Naive thymus-derived CD4-positive, alpha-beta T cell (primary cell): ENCODE results near the gene MYH10. TPM values are rescaled to one million over a fixed set of nuclear protein-coding genes. Genes with fewer than 3 reads are reported as not detected.

Experiments
- ATAC-seq: fragments of 150-1000 bp; cut with Tn5 transposase; 2 replicates; pipeline ENCODE4 v1.10.0; 2021; ENCODE audit warnings: mild to moderate bottlenecking, moderate library complexity
- CTCF ChIA-PET: fragments of 350-600 bp; sonication (Branson Sonifier 250); formaldehyde crosslinking; loops from one replicate; lab custom pipeline; 2021; ENCODE audit warnings: antibody characterized with exemption; lab: Charles Lee
- POLR2A ChIA-PET: fragments of 350-600 bp; sonication (Branson Sonifier 250); formaldehyde crosslinking; loops from one replicate; lab custom pipeline; 2021; ENCODE audit warnings: antibody characterized with exemption, inconsistent platforms; lab: Charles Lee
- DNase-seq, 9 donors: peaks; one replicate each; pipeline versions ENCODE4 v3.0.0 to v3.0.0-alpha.2; 2020 to 2022; ENCODE audit warnings: mixed read lengths in 1 of 9
- H3K27ac ChIP-seq: one replicate; pipeline ENCODE4 v1.7.0; 2013; ENCODE audit warnings: mild to moderate bottlenecking, low read depth, low read length, moderate library complexity
- H3K27me3 ChIP-seq, 2 donors: one replicate each; pipeline ENCODE4 v1.7.0; 2013; ENCODE audit warnings: low read length in 2 of 2, mild to moderate bottlenecking in 2 of 2, moderate library complexity in 2 of 2; ENCODE audit not compliant: control insufficient read depth in 2 of 2, insufficient read depth in 2 of 2
- H3K36me3 ChIP-seq, 3 experiments: 1 replicate in 2 of 3; 2 replicates in 1 of 3; pipeline ENCODE4 v1.7.0; 2013; ENCODE audit warnings: low read length in 3 of 3, mild to moderate bottlenecking in 3 of 3, moderate library complexity in 1 of 3; ENCODE audit not compliant: insufficient read depth in 3 of 3, control insufficient read depth in 2 of 3
- H3K4me1 ChIP-seq, 2 donors: one replicate each; pipeline ENCODE4 v1.7.0; 2013; ENCODE audit warnings: low read length in 2 of 2, mild to moderate bottlenecking in 2 of 2, moderate library complexity in 1 of 2; ENCODE audit not compliant: control insufficient read depth in 2 of 2, insufficient read depth in 2 of 2
- H3K4me3 ChIP-seq: 2 replicates; pipeline ENCODE4 v1.7.0; 2013; ENCODE audit warnings: mild to moderate bottlenecking, low read length
- H3K9me3 ChIP-seq, 3 experiments: 1 replicate in 2 of 3; 2 replicates in 1 of 3; pipeline ENCODE4 v1.7.0; 2013; ENCODE audit warnings: low read length in 3 of 3; ENCODE audit not compliant: control insufficient read depth in 2 of 3
- H3K27ac Mint-ChIP-seq, 9 donors: one replicate each; pipeline ENCODE4 v1.8.0; 2020 to 2022; ENCODE audit warnings: mixed read lengths in 9 of 9, mild to moderate bottlenecking in 8 of 9, moderate library complexity in 5 of 9, inconsistent platforms in 2 of 9
- H3K27me3 Mint-ChIP-seq, 5 donors: one replicate each; pipeline ENCODE4 v1.8.0; 2021 to 2022; ENCODE audit warnings: mixed read lengths in 5 of 5, mild to moderate bottlenecking in 1 of 5
- H3K36me3 Mint-ChIP-seq, 5 donors: one replicate each; pipeline ENCODE4 v1.8.0; 2020 to 2022; ENCODE audit warnings: mixed read lengths in 5 of 5, mild to moderate bottlenecking in 3 of 5, inconsistent platforms in 1 of 5
- H3K4me1 Mint-ChIP-seq, 7 donors: one replicate each; pipeline ENCODE4 v1.8.0; 2020 to 2022; ENCODE audit warnings: mixed read lengths in 7 of 7, mild to moderate bottlenecking in 3 of 7, inconsistent platforms in 1 of 7
- H3K4me3 Mint-ChIP-seq, 10 donors: one replicate each; pipeline ENCODE4 v1.8.0; 2020 to 2022; ENCODE audit warnings: mild to moderate bottlenecking in 10 of 10, mixed read lengths in 10 of 10, moderate library complexity in 6 of 10, inconsistent platforms in 2 of 10
- H3K9me3 Mint-ChIP-seq, 11 donors: one replicate each; pipeline ENCODE4 v1.8.0; 2020 to 2022; ENCODE audit warnings: mixed read lengths in 11 of 11, mild to moderate bottlenecking in 4 of 11, inconsistent platforms in 1 of 11, moderate library complexity in 1 of 11
- intact Hi-C, 2 donors: fragments of 100-400 bp; cut with micrococcal nuclease; formaldehyde crosslinking; loops; one replicate each; pipeline ENCODE4 v1.15.1; 2023
- polyA plus RNA-seq, 2 donors: library from polyadenylated mRNA; unstranded; fragments of 300-500 nt; fragmentation: Illumina TruSeq; gene quantifications; one replicate each; pipeline ENCODE4 v1.2.3, GENCODE V29; 2021
- total RNA-seq, 6 experiments: library from RNA in 5 of 6; stranded (reverse) in 5 of 6; gene quantifications; 1 replicate in 5 of 6; 2 replicates in 1 of 6; pipeline ENCODE4 v1.2.3 and lab custom pipeline; 2021 to 2026

The MYH10 gene
- total and polyA plus RNA-seq, 7 experiments from 2014 or later, result 0.85 to 10.0 (median 2.0) TPM

DNA sequence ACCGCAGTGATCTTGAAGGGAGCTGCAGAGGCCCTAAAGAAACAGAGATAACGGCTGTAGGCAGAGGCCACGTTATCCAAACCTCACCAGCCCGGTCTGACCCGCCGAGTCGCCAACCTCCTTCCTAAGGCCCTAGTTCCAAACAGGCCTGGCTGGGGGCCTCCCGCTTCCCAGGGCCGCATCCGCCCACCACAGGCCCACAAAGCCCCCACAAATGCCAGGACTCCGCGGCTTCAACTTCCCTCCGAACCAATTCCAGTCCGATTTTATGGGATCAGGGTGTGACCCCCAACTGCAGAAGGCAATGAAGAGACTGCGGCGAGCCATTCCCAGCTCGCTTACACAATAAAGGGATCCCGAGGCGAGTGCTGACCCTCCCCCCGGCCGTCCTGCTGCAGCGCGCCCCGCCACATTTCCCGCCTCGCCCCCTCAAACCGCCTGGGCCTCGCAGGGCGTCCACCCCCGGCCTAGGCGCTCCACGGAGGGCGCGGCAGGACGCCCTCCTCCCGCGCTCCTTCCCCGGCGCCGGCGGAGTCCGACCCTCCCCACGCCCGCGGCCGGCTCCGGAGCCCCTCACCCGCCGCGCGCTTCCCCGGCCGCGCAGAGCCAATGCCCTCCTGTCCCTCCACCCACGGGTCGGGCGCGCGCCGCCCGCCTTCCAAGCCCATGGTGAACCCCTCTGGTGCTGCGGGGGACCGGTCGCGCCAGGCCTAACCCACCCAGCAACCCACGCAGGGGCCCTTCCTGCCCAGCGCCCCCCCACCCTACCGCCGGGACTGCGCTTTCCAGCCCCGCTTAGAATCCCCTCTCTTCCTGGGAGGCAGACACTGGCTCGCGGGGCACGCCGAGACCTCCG is 926 bp downstream of the MYH10 start:
- Histone ChIP-seq H3K27me3 (peaks cover 3 to 4% of the 10 kb centered on the region in 2 donors), H3K27ac (no peak overlapping the region), H3K4me3 (peak overlapping the region; percentile 64), H3K4me1 (peaks cover 5% of the 10 kb centered on the region in 2 donors), H3K36me3 (no peaks in the 10 kb centered on the region), H3K9me3 (no peaks in the 10 kb centered on the region)
- no peak for ATAC-seq
- peaks cover 24 to 62% (median 49%) of the 10 kb centered on the region in 5 donors for H3K27me3 Mint-ChIP-seq
- DNase-seq, result peak in 6 of 9 donors; percentile 5 to 53 (median 15)
- ChIA-PET POLR2A (no interaction called here), CTCF (interaction anchor here (0.9 kb wide), 1 partner anchor 1584 kb away, joined by 3 read pairs; no protein-coding TSS in a partner anchor)
- H3K4me3 Mint-ChIP-seq, result peak overlapping the region; percentile 91 to 100 (median 99)
- H3K9me3 Mint-ChIP-seq, result no peaks in the 10 kb centered on the region
- peak overlapping the region in 1 of 9 donors; percentile 44 for H3K27ac Mint-ChIP-seq
- H3K36me3 Mint-ChIP-seq, result no peaks in the 10 kb centered on the region
- peaks cover 0 to 18% (median 13%) of the 10 kb centered on the region in 7 donors for H3K4me1 Mint-ChIP-seq
- intact Hi-C loops, result loop anchor here (2.0 to 10.0 kb wide), 6 partner anchors 111 to 375 kb away; partner anchors contain the start of genes NDEL1 (in 1 of the 2) and RPL26 (in 1 of the 2)

- no peaks in the 10 kb centered on the region for H3K36me3 ChIP-seq
- peaks cover 5% of the 10 kb centered on the region in 2 donors for H3K4me1 ChIP-seq
- peaks cover 0 to 18% (median 13%) of the 10 kb centered on the region in 7 donors for H3K4me1 Mint-ChIP-seq
- H3K9me3 ChIP-seq, result no peaks in the 10 kb centered on the region
- intact Hi-C loops, result no loop called here
- peaks cover 3 to 4% of the 10 kb centered on the region in 2 donors for H3K27me3 ChIP-seq
- no peak overlapping the region for H3K4me3 ChIP-seq
- peaks cover 24 to 68% (median 54%) of the 10 kb centered on the region in 5 donors for H3K27me3 Mint-ChIP-seq
- DNase-seq (no peak), ATAC-seq (no peak)
- H3K27ac Mint-ChIP-seq, result peak overlapping the region in 1 of 9 donors; percentile 1
- peak overlapping the region; percentile 40 to 92 (median 78) for H3K4me3 Mint-ChIP-seq
- ChIA-PET POLR2A (no interaction called here), CTCF (no interaction called here)
- H3K27ac ChIP-seq, result no peak overlapping the region
- no peaks in the 10 kb centered on the region for H3K36me3 Mint-ChIP-seq
- H3K9me3 Mint-ChIP-seq, result peaks cover 0 to 1% (median 0%) of the 10 kb centered on the region in 11 donors
Observed at GRCh38 chr17:8628609-8629169, 1.8 kb downstream of the MYH10 start.

DNA sequence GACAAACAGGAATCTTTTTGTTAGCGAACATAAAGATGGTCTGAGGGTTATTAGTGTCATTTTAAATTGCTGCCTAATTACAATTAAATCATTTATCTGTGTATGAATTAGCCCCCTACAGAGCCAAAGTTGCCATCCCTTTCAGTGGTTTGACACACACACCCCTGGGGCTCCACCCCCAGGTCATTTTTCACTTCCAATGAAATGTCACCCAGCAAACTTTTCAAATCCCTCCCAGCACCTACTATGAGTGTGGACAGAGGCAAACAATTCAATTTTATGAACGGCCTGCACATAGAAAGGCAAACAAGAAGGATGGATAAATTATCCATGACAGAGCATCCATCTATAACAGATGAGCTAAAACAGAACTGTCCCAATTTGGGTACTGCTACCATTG is 2.4 kb downstream of the MYH10 start:
- Histone ChIP-seq H3K27ac (no peak overlapping the region), H3K27me3 (peaks cover 3 to 4% of the 10 kb centered on the region in 2 donors), H3K9me3 (no peaks in the 10 kb centered on the region), H3K36me3 (no peaks in the 10 kb centered on the region), H3K4me1 (peaks cover 5% of the 10 kb centered on the region in 2 donors), H3K4me3 (no peak overlapping the region)
- intact Hi-C loops, result no loop called here
- CTCF ChIA-PET, result no interaction called here
- POLR2A ChIA-PET, result no interaction called here
- H3K27me3 Mint-ChIP-seq, result peaks cover 21 to 65% (median 50%) of the 10 kb centered on the region in 5 donors
- peaks cover 0 to 1% (median 0%) of the 10 kb centered on the region in 11 donors for H3K9me3 Mint-ChIP-seq
- H3K4me3 Mint-ChIP-seq, result peak overlapping the region in 2 of 10 donors; percentile 23 to 55
- no peak overlapping the region for H3K27ac Mint-ChIP-seq
- H3K4me1 Mint-ChIP-seq, result peaks cover 0 to 18% (median 13%) of the 10 kb centered on the region in 7 donors
- DNase-seq (no peak), ATAC-seq (no peak)
- H3K36me3 Mint-ChIP-seq, result no peaks in the 10 kb centered on the region

GRCh38 chr17:8623591-8623990 is 6.9 kb downstream of the MYH10 start:
- Mint-ChIP-seq H3K27ac (no peak overlapping the region), H3K4me1 (peaks cover 0 to 14% (median under 1%) of the 10 kb centered on the region in 7 donors), H3K9me3 (peaks cover 0 to 1% (median 0%) of the 10 kb centered on the region in 11 donors), H3K36me3 (peaks cover 0 to 12% (median 0%) of the 10 kb centered on the region in 5 donors), H3K27me3 (peaks cover 26 to 51% (median 35%) of the 10 kb centered on the region in 5 donors), H3K4me3 (no peak overlapping the region)
- Histone ChIP-seq H3K4me3 (no peak overlapping the region), H3K27me3 (no peaks in the 10 kb centered on the region), H3K27ac (no peak overlapping the region), H3K4me1 (no peaks in the 10 kb centered on the region), H3K36me3 (no peaks in the 10 kb centered on the region), H3K9me3 (no peaks in the 10 kb centered on the region)
- ChIA-PET CTCF (no interaction called here), POLR2A (no interaction called here)
- DNase-seq, result no peak
- intact Hi-C loops, result no loop called here
- no peak for ATAC-seq

GRCh38 chr17:8622191-8622590 is 8.3 kb downstream of the MYH10 start:
- peaks cover 0 to 1% (median 0%) of the 10 kb centered on the region in 11 donors for H3K9me3 Mint-ChIP-seq
- H3K27ac Mint-ChIP-seq, result no peak overlapping the region
- Histone ChIP-seq H3K4me1 (no peaks in the 10 kb centered on the region), H3K27me3 (no peaks in the 10 kb centered on the region), H3K4me3 (no peak overlapping the region), H3K9me3 (no peaks in the 10 kb centered on the region), H3K36me3 (no peaks in the 10 kb centered on the region), H3K27ac (no peak overlapping the region)
- intact Hi-C loops, result no loop called here
- POLR2A ChIA-PET, result no interaction called here
- ATAC-seq (no peak), DNase-seq (no peak)
- H3K4me3 Mint-ChIP-seq, result no peak overlapping the region
- peaks cover 0 to 12% (median 0%) of the 10 kb centered on the region in 5 donors for H3K36me3 Mint-ChIP-seq
- peaks cover 0 to 13% (median 0%) of the 10 kb centered on the region in 7 donors for H3K4me1 Mint-ChIP-seq
- CTCF ChIA-PET, result no interaction called here
- H3K27me3 Mint-ChIP-seq, result peaks cover 17 to 37% (median 25%) of the 10 kb centered on the region in 5 donors

DNA sequence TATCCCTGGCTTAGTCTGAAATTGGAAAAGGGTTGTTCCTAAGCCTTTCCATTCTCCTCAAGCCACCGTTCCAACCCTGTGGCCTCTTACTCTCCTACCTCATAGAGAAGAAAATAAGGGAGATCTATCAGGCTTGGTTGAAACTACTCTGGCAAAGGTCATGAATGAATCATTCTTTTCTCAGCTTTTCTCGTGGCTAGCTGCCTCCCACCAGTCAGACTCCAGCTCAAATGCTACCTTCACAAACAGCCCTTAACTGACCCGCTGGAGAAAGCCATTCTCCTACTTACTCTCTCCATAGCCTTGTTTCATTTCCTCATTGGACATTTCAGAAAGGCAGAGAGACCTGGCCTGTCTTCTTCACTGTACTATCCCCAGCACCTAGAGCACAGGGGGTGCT is 8.9 kb downstream of the MYH10 start:
- Mint-ChIP-seq H3K27ac (no peak overlapping the region), H3K4me3 (no peak overlapping the region), H3K27me3 (peaks cover 19 to 35% (median 24%) of the 10 kb centered on the region in 5 donors), H3K4me1 (peaks cover 0 to 13% (median 0%) of the 10 kb centered on the region in 7 donors), H3K9me3 (peaks cover 0 to 1% (median 0%) of the 10 kb centered on the region in 11 donors), H3K36me3 (peaks cover 0 to 12% (median 0%) of the 10 kb centered on the region in 5 donors)
- Histone ChIP-seq H3K36me3 (no peaks in the 10 kb centered on the region), H3K9me3 (no peaks in the 10 kb centered on the region), H3K4me1 (no peaks in the 10 kb centered on the region), H3K27me3 (no peaks in the 10 kb centered on the region), H3K27ac (no peak overlapping the region), H3K4me3 (no peak overlapping the region)
- ChIA-PET POLR2A (no interaction called here), CTCF (no interaction called here)
- intact Hi-C loops, result no loop called here
- ATAC-seq (no peak), DNase-seq (no peak)
